Transverse colon (tissue), 4 donors: ENCODE results near the gene CDK14. TPM values are rescaled to one million over a fixed set of nuclear protein-coding genes. Genes with fewer than 3 reads are reported as not detected.

Experiments
- DNase-seq: peaks from one replicate; pipeline ENCODE4 v3.0.0-alpha.2; 2019
- H3K27ac ChIP-seq, 4 donors: fragments of 200-600 bp; sonication (generic); 2 replicates each; pipeline ENCODE4 v1.5.1; 2016 to 2018; ENCODE audit warnings: inconsistent platforms in 4 of 4
- H3K27me3 ChIP-seq: fragments of 200-600 bp; sonication (generic); 2 replicates; pipeline ENCODE4 v1.5.1; 2017; ENCODE audit warnings: inconsistent platforms
- H3K36me3 ChIP-seq, 4 donors: fragments of 200-600 bp; sonication (generic); 2 replicates each; pipeline ENCODE4 v1.5.1; 2017 to 2019; ENCODE audit warnings: inconsistent platforms in 4 of 4
- H3K4me1 ChIP-seq, 4 donors: fragments of 200-600 bp; sonication (generic); 2 replicates each; pipeline ENCODE4 v1.5.1; 2017 to 2020; ENCODE audit warnings: inconsistent platforms in 4 of 4
- H3K4me3 ChIP-seq, 4 donors: fragments of 200-600 bp; sonication (generic); 1 replicate in 1 of 4; 2 replicates in 3 of 4; pipeline versions ENCODE4 v1.5.1 to v1.6.1; 2017 to 2019; ENCODE audit warnings: inconsistent platforms in 4 of 4
- H3K9me3 ChIP-seq, 2 donors: fragments of 200-600 bp; sonication (generic); 2 replicates each; pipeline ENCODE4 v1.5.1; 2017 to 2019; ENCODE audit warnings: inconsistent platforms in 2 of 2
- CTCF ChIP-seq, 5 experiments: fragments of 200-600 bp in 3 of 5; fragments of 450-650 bp in 2 of 5; sonication (generic) in 3 of 5; IDR thresholded peaks; 1 replicate in 2 of 5; 2 replicates in 3 of 5; pipeline ENCODE4 v1.5.1; 2016 to 2017; ENCODE audit warnings: antibody characterized with exemption in 5 of 5, inconsistent platforms in 3 of 5, mild to moderate bottlenecking in 2 of 5, moderate library complexity in 1 of 5
- EP300 ChIP-seq: sonication (generic); formaldehyde crosslinking; IDR thresholded peaks from one replicate; pipeline ENCODE4 v1.6.1; 2017; ENCODE audit warnings: antibody characterized with exemption, low read depth
- POLR2A ChIP-seq: fragments of 450-650 bp; IDR thresholded peaks from one replicate; pipeline ENCODE4 v1.6.1; 2016; ENCODE audit warnings: antibody characterized with exemption, mild to moderate bottlenecking, moderate library complexity
- POLR2AphosphoS5 ChIP-seq, 3 donors: sonication (generic); formaldehyde crosslinking; IDR thresholded peaks; one replicate each; pipeline ENCODE4 v1.6.1; 2016; ENCODE audit warnings: antibody characterized with exemption in 3 of 3
- whole genome bisulfite sequencing, 2 donors: methylation state at CpG; one replicate each; pipeline ENCODE4 v1.1.5; 2018; ENCODE audit warnings: low coverage in 1 of 2; 5-methylcytosine and 5-hydroxymethylcytosine counted together
- in situ Hi-C, 4 donors: fragments of 200-750 bp; cut with MboI; loops; one replicate each; pipeline versions ENCODE4 v1.15.0 to v1.15.1; 2017; ENCODE audit warnings: low sequenced_read_pairs in 3 of 4, low pct_ligation_motif_present in 1 of 4, low pct_unique_long_range_greater_than_20kb in 1 of 4
- intact Hi-C: fragments of 100-400 bp; cut with DNase I; formaldehyde crosslinking; loops from one replicate; pipeline ENCODE4 v1.15.1; 2023; ENCODE audit warnings: low total_unique reads
- total RNA-seq, 4 donors: library from RNA; depleted of rRNA; stranded (reverse); fragments of >200 nt; gene quantifications; one replicate each; pipeline ENCODE4 v1.1.0, GENCODE V29; 2016

The CDK14 gene
- total RNA-seq, 4 donors from 2014 or later, result 0.40 to 15.4 (median 4.8) TPM

DNA sequence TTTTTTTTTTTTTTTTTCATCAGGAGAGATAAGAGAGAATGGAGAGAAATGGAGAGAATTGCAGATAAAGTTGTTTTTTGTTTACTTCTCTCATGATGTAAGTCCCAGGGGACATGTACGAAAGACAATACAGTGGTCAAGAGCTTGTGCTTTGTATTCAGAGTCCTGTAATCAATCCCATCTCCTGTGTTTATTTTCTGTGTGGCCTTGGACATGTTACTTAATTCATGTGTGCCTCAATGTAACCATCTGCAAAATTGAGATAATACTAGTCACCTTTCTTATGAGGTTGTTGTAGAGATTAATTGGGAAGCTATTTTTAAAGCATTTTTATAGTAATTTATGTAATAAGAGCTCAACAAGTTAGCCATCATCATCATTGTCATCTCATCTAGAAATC, 117.5 kb downstream of the CDK14 start:
- H3K9me3 ChIP-seq, result no peaks in the 10 kb centered on the region
- H3K4me1 ChIP-seq, result peaks cover 0 to 21% (median 1%) of the 10 kb centered on the region in 4 donors
- DNase-seq, result no peak
- TF ChIP-seq POLR2AphosphoS5 (IDR thresholded peaks at IDR 0.05) (no peak), EP300 (no peak), POLR2A (no peak), CTCF (IDR thresholded peaks at IDR 0.05) (no peak)
- intact Hi-C loops, result no loop called here
- no peaks in the 10 kb centered on the region for H3K27me3 ChIP-seq
- H3K36me3 ChIP-seq, result no peaks in the 10 kb centered on the region
- WGBS, 2 donors, result 88 to 89% methylated on average over 1 of the region's 1 CpG
- H3K4me3 ChIP-seq, result no peak overlapping the region
- H3K27ac ChIP-seq, result no peak overlapping the region
- in situ Hi-C loops, result no loop called here

- Histone ChIP-seq H3K27ac (no peak overlapping the region), H3K27me3 (no peaks in the 10 kb centered on the region), H3K9me3 (no peaks in the 10 kb centered on the region), H3K36me3 (no peaks in the 10 kb centered on the region), H3K4me3 (no peak overlapping the region), H3K4me1 (peaks cover 0 to 15% (median under 1%) of the 10 kb centered on the region in 4 donors)
- 66 to 72% methylated on average over 2 of the region's 2 CpGs for WGBS, 2 donors
- intact Hi-C loops (no loop called here), in situ Hi-C loops (no loop called here)
- no peak for DNase-seq
- TF ChIP-seq POLR2AphosphoS5 (IDR thresholded peaks at IDR 0.05), result peak in 1 of 3 donors; percentile 16
- TF ChIP-seq POLR2A, result no peak
These were observed 118.9 kb downstream of the CDK14 start for GRCh38 chr7:90715067-90715466.

- H3K27ac ChIP-seq, result no peak overlapping the region
- no peak for DNase-seq
These were observed 121.4 kb downstream of the CDK14 start for GRCh38 chr7:90717296-90718060.

DNA sequence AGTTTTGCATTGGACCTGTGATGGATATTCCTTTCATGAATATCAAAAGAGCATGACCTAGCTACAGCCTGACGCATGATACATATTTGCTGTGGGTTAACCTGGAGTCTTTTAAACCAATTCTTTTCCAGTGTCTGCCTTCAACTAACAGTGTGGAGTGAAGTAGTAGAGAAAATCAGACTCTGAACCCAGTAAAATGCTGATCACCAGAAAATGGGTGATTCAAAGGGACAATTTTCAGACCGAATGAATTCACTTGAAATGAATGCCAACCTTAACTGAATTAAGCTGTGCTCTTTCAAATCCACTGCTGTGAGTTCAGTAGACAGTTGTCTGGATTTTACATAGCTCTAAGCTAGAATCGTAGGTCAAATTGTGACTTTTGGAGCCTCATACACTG, 123.0 kb downstream of the CDK14 start:
- 50 to 75% methylated on average over 3 of the region's 3 CpGs for WGBS, 2 donors
- DNase-seq, result no peak

More at GRCh38 chr7:90717296-90718060, 121.4 kb downstream of the CDK14 start:
- in situ Hi-C loops (no loop called here), intact Hi-C loops (no loop called here)
- TF ChIP-seq POLR2AphosphoS5 (IDR thresholded peaks at IDR 0.05), result no peak
- TF ChIP-seq CTCF (IDR thresholded peaks at IDR 0.05), result no peak
- no peak for TF ChIP-seq EP300
- TF ChIP-seq POLR2A, result no peak
- H3K4me1 ChIP-seq, result peaks cover 0 to 32% (median 10%) of the 10 kb centered on the region in 4 donors
- 52 to 56% methylated on average over 5 of the region's 5 CpGs for WGBS, 2 donors
- H3K9me3 ChIP-seq, result no peaks in the 10 kb centered on the region
- H3K27me3 ChIP-seq, result no peaks in the 10 kb centered on the region
- H3K4me3 ChIP-seq, result no peak overlapping the region
- H3K36me3 ChIP-seq, result no peaks in the 10 kb centered on the region

More for the DNA sequence above, 123.0 kb downstream of the CDK14 start:
- Histone ChIP-seq H3K27ac (no peak overlapping the region), H3K9me3 (no peaks in the 10 kb centered on the region), H3K4me1 (peaks cover 0 to 32% (median 10%) of the 10 kb centered on the region in 4 donors), H3K27me3 (no peaks in the 10 kb centered on the region), H3K4me3 (no peak overlapping the region), H3K36me3 (no peaks in the 10 kb centered on the region)
- TF ChIP-seq EP300 (no peak), POLR2A (no peak), POLR2AphosphoS5 (IDR thresholded peaks at IDR 0.05) (no peak), CTCF (IDR thresholded peaks at IDR 0.05) (no peak)
- intact Hi-C loops, result no loop called here
- in situ Hi-C loops, result no loop called here
